HCT116 (cell line): ENCODE measurements around the gene ATF1. TPM values are rescaled to one million over a fixed set of nuclear protein-coding genes. Genes with fewer than 3 reads are reported as not detected.

ENCODE experiments used
- ATAC-seq: fragments of 200-7000 bp; cut with Tn5 transposase; 2 replicates; pipeline ENCODE4 v1.9.1; 2020; ENCODE audit warnings: mild to moderate bottlenecking, moderate library complexity
- BruUV-seq: library from RNA; stranded (reverse); fragments of 400-500 nt; replicated peaks from 2 replicates; lab custom pipeline; 2021; lab: Mats Ljungman, UMichigan
- CTCF ChIA-PET: fragments of 300-600 bp; sonication (Branson Sonifier 250); formaldehyde crosslinking; loops from one replicate; lab custom pipeline; 2021; ENCODE audit warnings: antibody characterized with exemption; lab: Charles Lee
- POLR2A ChIA-PET: fragments of 300-600, 350-600 bp; sonication (Branson Sonifier 250); formaldehyde crosslinking; loops from one replicate; lab custom pipeline; 2021; ENCODE audit warnings: antibody characterized with exemption; lab: Charles Lee
- RAD21 ChIA-PET, 2 experiments: fragments of 300-600 bp; sonication (Branson Sonifier 250); formaldehyde crosslinking; loops; one replicate each; lab custom pipeline; 2023; ENCODE audit warnings: low total read pairs in 2 of 2; ENCODE audit not compliant: uncharacterized antibody in 2 of 2, unreplicated experiment in 2 of 2, low non-redundant PET in 1 of 2; lab: Charles Lee
- DNase-seq: peaks from one replicate; pipeline ENCODE4 v3.0.0-alpha.2; 2010; ENCODE audit warnings: low read depth, low spot score
- H2AFZ ChIP-seq: fragments of 200-600 bp; shearing (Covaris generic), sonication (generic); 2 replicates; pipeline ENCODE4 v1.6.1; 2017; ENCODE audit warnings: low read depth, mixed run types, mixed read lengths, antibody characterized with exemption, low read length; ENCODE audit not compliant: poor library complexity, severe bottlenecking
- H3K27ac ChIP-seq: 2 replicates; pipeline ENCODE4 v1.5.1; 2012; ENCODE audit warnings: low read depth, low read length
- H3K27me3 ChIP-seq: fragments of 200-600 bp; sonication (generic); 2 replicates; pipeline ENCODE4 v1.6.1; 2016; ENCODE audit warnings: mixed run types, low read length, mixed read lengths; ENCODE audit not compliant: insufficient read depth
- H3K36me3 ChIP-seq, 2 experiments: fragments of 200-500 bp in 1 of 2; fragments of 200-600 bp in 1 of 2; sonication (Bioruptor generic) in 1 of 2; sonication (generic) in 1 of 2; 2 replicates each; pipeline versions ENCODE4 v1.5.1 to v1.6.1; 2014 to 2016; ENCODE audit warnings: low read length in 2 of 2, inconsistent platforms in 1 of 2, mixed read lengths in 1 of 2, mixed run types in 1 of 2; ENCODE audit not compliant: insufficient read depth in 2 of 2, control insufficient read depth in 1 of 2
- H3K4me1 ChIP-seq, 2 experiments: fragments of 200-600 bp in 1 of 2; sonication (generic) in 1 of 2; 2 replicates each; pipeline versions ENCODE4 v1.5.1 to v1.6.1; 2012 to 2017; ENCODE audit warnings: low read length in 2 of 2, inconsistent platforms in 1 of 2, mild to moderate bottlenecking in 1 of 2, mixed read lengths in 1 of 2, mixed run types in 1 of 2, moderate library complexity in 1 of 2; ENCODE audit not compliant: insufficient read depth in 2 of 2, control insufficient read depth in 1 of 2
- H3K4me2 ChIP-seq: fragments of 200-600 bp; sonication (generic); 2 replicates; pipeline ENCODE4 v1.6.1; 2017; ENCODE audit warnings: mixed run types, low read length, mixed read lengths
- H3K4me3 ChIP-seq, 2 experiments: fragments of 200-600 bp in 1 of 2; sonication (generic) in 1 of 2; replicated peaks in 1 of 2; 2 replicates each; pipeline ENCODE4 v1.5.1; 2011 to 2016; ENCODE audit warnings: low read length in 2 of 2, control low read depth in 1 of 2, low read depth in 1 of 2, mild to moderate bottlenecking in 1 of 2, mixed read lengths in 1 of 2, mixed run types in 1 of 2
- H3K79me2 ChIP-seq: fragments of 200-600 bp; sonication (generic); 2 replicates; pipeline ENCODE4 v1.6.1; 2017; ENCODE audit warnings: mild to moderate bottlenecking, mixed run types, low read length, moderate library complexity, mixed read lengths; ENCODE audit not compliant: insufficient read depth
- H3K9ac ChIP-seq: fragments of 200-600 bp; sonication (generic); 2 replicates; pipeline ENCODE4 v1.6.1; 2016; ENCODE audit warnings: low read length, mixed read lengths
- H3K9me2 ChIP-seq: fragments of 200-600 bp; sonication (generic), shearing (Covaris generic); 2 replicates; pipeline ENCODE4 v1.6.1; 2017; ENCODE audit warnings: mixed run types, mild to moderate bottlenecking, moderate library complexity; ENCODE audit not compliant: insufficient read depth
- H3K9me3 ChIP-seq, 2 experiments: fragments of 200-500 bp in 1 of 2; fragments of 200-600 bp in 1 of 2; sonication (Bioruptor generic) in 1 of 2; sonication (generic) in 1 of 2; 2 replicates each; pipeline ENCODE4 v1.6.1; 2014 to 2017; ENCODE audit warnings: low read length in 2 of 2, mixed read lengths in 2 of 2, inconsistent platforms in 1 of 2, low read depth in 1 of 2, mild to moderate bottlenecking in 1 of 2, mixed run types in 1 of 2, moderate library complexity in 1 of 2; ENCODE audit not compliant: control insufficient read depth in 1 of 2, insufficient read depth in 1 of 2
- H4K20me1 ChIP-seq: fragments of 200-600 bp; sonication (generic), shearing (Covaris generic); 2 replicates; pipeline ENCODE4 v1.6.1; 2017; ENCODE audit warnings: mixed run types, mild to moderate bottlenecking, moderate library complexity; ENCODE audit not compliant: insufficient read depth
- ATF3 ChIP-seq: IDR thresholded peaks from 2 replicates; pipeline ENCODE4 v1.6.1; 2012
- CBX3 ChIP-seq: IDR thresholded peaks from 2 replicates; pipeline ENCODE4 v1.6.1; 2012; ENCODE audit warnings: low read depth
- CEBPB ChIP-seq: IDR thresholded peaks from 2 replicates; pipeline ENCODE4 v1.6.1; 2012; ENCODE audit warnings: low read depth
- ELF1 ChIP-seq: IDR thresholded peaks from 2 replicates; pipeline ENCODE4 v1.6.1; 2012; ENCODE audit warnings: low read depth, borderline replicate concordance
- EZH2 ChIP-seq: fragments of 200-600 bp; sonication (generic); IDR thresholded peaks from 2 replicates; pipeline ENCODE4 v1.6.1; 2017; ENCODE audit warnings: antibody characterized with exemption, mixed run types
- EZH2phosphoT487 ChIP-seq: fragments of 200-600 bp; IDR thresholded peaks from 2 replicates; pipeline ENCODE4 v1.6.1; 2018; ENCODE audit warnings: antibody characterized with exemption, borderline replicate concordance
- FOSL1 ChIP-seq: IDR thresholded peaks from 2 replicates; pipeline ENCODE4 v1.6.1; 2012; ENCODE audit warnings: low read depth
- JUND ChIP-seq: IDR thresholded peaks from 2 replicates; pipeline ENCODE4 v1.6.1; 2012
- MAX ChIP-seq: IDR thresholded peaks from 2 replicates; pipeline ENCODE4 v1.6.1; 2012
- POLR2AphosphoS5 ChIP-seq: IDR thresholded peaks from 2 replicates; pipeline ENCODE4 v1.6.1; 2011; ENCODE audit warnings: mild to moderate bottlenecking, low read depth, low read length, moderate library complexity
- REST ChIP-seq: IDR thresholded peaks from 2 replicates; pipeline ENCODE4 v1.6.1; 2012; ENCODE audit warnings: low read depth
- SP1 ChIP-seq: IDR thresholded peaks from 2 replicates; pipeline ENCODE4 v1.6.1; 2012; ENCODE audit warnings: low read depth
- SRF ChIP-seq: IDR thresholded peaks from 2 replicates; pipeline ENCODE4 v1.6.1; 2012; ENCODE audit warnings: low read depth
- TCF7L2 ChIP-seq: IDR thresholded peaks from 2 replicates; pipeline ENCODE4 v1.7.0; 2011; ENCODE audit warnings: borderline replicate concordance, inconsistent platforms; ENCODE audit not compliant: insufficient read depth, insufficient read length; ENCODE audit errors: extremely low read depth
- YY1 ChIP-seq: IDR thresholded peaks from 2 replicates; pipeline ENCODE4 v1.6.1; 2011; ENCODE audit warnings: low read length, low read depth, moderate library complexity, mild to moderate bottlenecking; ENCODE audit not compliant: insufficient replicate concordance; ENCODE audit errors: extremely low read depth
- ZBTB33 ChIP-seq: IDR thresholded peaks from 2 replicates; pipeline ENCODE4 v1.6.1; 2011; ENCODE audit warnings: mild to moderate bottlenecking, low read length, moderate library complexity; ENCODE audit not compliant: insufficient replicate concordance; ENCODE audit errors: extremely low read depth
- ZFX ChIP-seq: fragments of 450-650 bp; IDR thresholded peaks from 2 replicates; pipeline ENCODE4 v1.6.1; 2017
- intact Hi-C: fragments of 100-400 bp; cut with micrococcal nuclease; formaldehyde crosslinking; loops from 2 replicates; pipeline ENCODE4 v1.10.0; 2022
- total RNA-seq: library from RNA; stranded (reverse); gene quantifications from one replicate; pipeline ENCODE4 v1.2.1, GENCODE V29; 2021; ENCODE audit not compliant: unreplicated experiment

The ATF1 gene
- total RNA-seq, 1 experiment from 2014 or later, result 48.8 TPM

GRCh38 chr12:50715174-50715573 is 48.7 kb upstream of the ATF1 start:
- Histone ChIP-seq H3K79me2 (no peaks in the 10 kb centered on the region), H2AFZ (no peak overlapping the region), H3K27ac (no peak overlapping the region), H3K4me2 (no peak overlapping the region), H3K9me3 (no peaks in the 10 kb centered on the region), H3K4me1 (no peaks in the 10 kb centered on the region), H3K4me3 (no peak overlapping the region), H4K20me1 (no peaks in the 10 kb centered on the region), H3K9ac (no peak overlapping the region), H3K27me3 (no peaks in the 10 kb centered on the region), H3K36me3 (peaks cover 9 to 25% of the 10 kb centered on the region in 2 experiments; a peak in 3 of 4 replicates), H3K9me2 (no peaks in the 10 kb centered on the region)
- TF ChIP-seq CBX3 (no peak), CEBPB (no peak), JUND (no peak), ZFX (no peak), EZH2 (no peak), POLR2AphosphoS5 (no peak), TCF7L2 (no peak), SP1 (no peak), ATF3 (no peak), YY1 (no peak), EZH2phosphoT487 (no peak), REST (no peak), MAX (no peak), FOSL1 (no peak), ELF1 (no peak), SRF (no peak), ZBTB33 (no peak)
- ATAC-seq, result no peak
- intact Hi-C loops, result no loop called here
- no TSS peak for BruUV-seq
- ChIA-PET POLR2A (interaction anchor here (0.7 kb wide), 1 partner anchor 184 kb away, joined by 4 read pairs; no protein-coding TSS in a partner anchor), CTCF (no interaction called here), RAD21 (no interaction called here)
- no peak for DNase-seq
